GM23338 (cell line): ENCODE measurements around the gene LPAR1. TPM values are rescaled to one million over a fixed set of nuclear protein-coding genes. Genes with fewer than 3 reads are reported as not detected.

Experiments
- ATAC-seq: fragments of 200-7000 bp; cut with Tn5 transposase; 3 replicates; pipeline ENCODE4 v1.9.1; 2020
- DNase-seq: peaks from one replicate; pipeline ENCODE4 v3.0.0-alpha.2; 2015; ENCODE audit warnings: low spot score
- H2AFZ ChIP-seq: fragments of 200-600 bp; sonication (generic); 2 replicates; pipeline ENCODE4 v1.8.0; 2016; ENCODE audit warnings: antibody characterized with exemption, mild to moderate bottlenecking, moderate library complexity
- H3F3A ChIP-seq: fragments of 200-600 bp; sonication (generic); replicated peaks from 2 replicates; pipeline ENCODE4 v1.8.0; 2017; ENCODE audit warnings: antibody characterized with exemption, mixed run types, low read depth
- H3K27ac ChIP-seq: fragments of 200-600 bp; sonication (generic); 2 replicates; pipeline ENCODE4 v1.6.1; 2016; ENCODE audit warnings: low read depth
- H3K27me3 ChIP-seq: fragments of 200-600 bp; sonication (generic); 2 replicates; pipeline ENCODE4 v1.8.0; 2016; ENCODE audit warnings: mild to moderate bottlenecking, mixed run types, moderate library complexity; ENCODE audit not compliant: insufficient read depth
- H3K36me3 ChIP-seq: fragments of 200-600 bp; sonication (generic); 2 replicates; pipeline ENCODE4 v1.8.0; 2016; ENCODE audit warnings: mild to moderate bottlenecking; ENCODE audit not compliant: insufficient read depth
- H3K4me1 ChIP-seq: fragments of 200-600 bp; sonication (generic); 2 replicates; pipeline ENCODE4 v1.8.0; 2016; ENCODE audit warnings: mild to moderate bottlenecking, moderate library complexity; ENCODE audit not compliant: insufficient read depth
- H3K4me2 ChIP-seq: fragments of 200-600 bp; sonication (generic); 2 replicates; pipeline ENCODE4 v1.7.1; 2017; ENCODE audit warnings: mixed run types
- H3K4me3 ChIP-seq: fragments of 200-600 bp; sonication (generic); 2 replicates; pipeline ENCODE4 v1.6.1; 2016; ENCODE audit warnings: mixed run types
- H3K79me2 ChIP-seq: fragments of 200-600 bp; sonication (generic); replicated peaks from 2 replicates; pipeline ENCODE4 v1.8.0; 2017; ENCODE audit warnings: mild to moderate bottlenecking; ENCODE audit not compliant: insufficient read depth
- H3K9me2 ChIP-seq: fragments of 200-600 bp; sonication (generic); 2 replicates; pipeline ENCODE4 v1.8.0; 2017; ENCODE audit not compliant: insufficient read depth
- H4K20me1 ChIP-seq: fragments of 200-600 bp; sonication (generic); replicated peaks from 2 replicates; pipeline ENCODE4 v1.8.0; 2017; ENCODE audit warnings: mild to moderate bottlenecking; ENCODE audit not compliant: insufficient read depth
- H3K27ac Mint-ChIP-seq: 2 replicates; pipeline ENCODE4 v1.8.0; 2020; ENCODE audit warnings: inconsistent platforms, mild to moderate bottlenecking, moderate library complexity, mixed read lengths
- H3K27me3 Mint-ChIP-seq: 3 replicates; pipeline ENCODE4 v1.8.0; 2022; ENCODE audit warnings: low read depth, mild to moderate bottlenecking, moderate library complexity, mixed read lengths, inconsistent platforms; ENCODE audit not compliant: insufficient read depth, poor library complexity
- H3K36me3 Mint-ChIP-seq: 3 replicates; pipeline ENCODE4 v1.8.0; 2021; ENCODE audit warnings: low read depth, mild to moderate bottlenecking, inconsistent platforms, moderate library complexity, mixed read lengths
- H3K4me1 Mint-ChIP-seq: 3 replicates; pipeline ENCODE4 v1.8.0; 2020; ENCODE audit warnings: mild to moderate bottlenecking, inconsistent platforms, mixed read lengths
- H3K4me3 Mint-ChIP-seq: 3 replicates; pipeline ENCODE4 v1.8.0; 2021; ENCODE audit warnings: moderate library complexity, mild to moderate bottlenecking, inconsistent platforms, mixed read lengths
- H3K9me3 Mint-ChIP-seq: 3 replicates; pipeline ENCODE4 v1.8.0; 2020; ENCODE audit warnings: moderate library complexity, mild to moderate bottlenecking, inconsistent platforms, mixed read lengths
- CREB1 ChIP-seq: fragments of 250-450 bp; sonication (Bioruptor Pico); IDR thresholded peaks from 2 replicates; pipeline ENCODE4 v1.5.0; 2020; ENCODE audit warnings: low read depth, mild to moderate bottlenecking, moderate library complexity
- CTCF ChIP-seq, 2 experiments: fragments of 200-600 bp in 1 of 2; sonication (generic) in 1 of 2; conservative IDR thresholded peaks; 2 replicates each; pipeline versions ENCODE4 v1.5.1 to v1.6.1; 2016 to 2017; ENCODE audit warnings: antibody characterized with exemption in 2 of 2, low read depth in 2 of 2, mild to moderate bottlenecking in 2 of 2, moderate library complexity in 1 of 2
- ETS1 ChIP-seq: IDR thresholded peaks from 2 replicates; pipeline ENCODE4 v1.6.1; 2016; ENCODE audit warnings: antibody characterized with exemption
- polyA plus RNA-seq: library from polyadenylated mRNA; unstranded; fragments of >200 nt; fragmentation: Nextera tagmentation; extraction: Ambion mirVana; gene quantifications from 2 replicates; pipeline ENCODE4 v1.2.1, GENCODE V29; 2016
- total RNA-seq: library from RNA; depleted of rRNA; stranded (reverse); fragments of >200 nt; shearing (Covaris generic); gene quantifications from 2 replicates; pipeline ENCODE4 v1.2.3, GENCODE V29; 2014
- TF ChIP-seq, protein P1 (sequence below): fragments of 250-450 bp; sonication (Bioruptor Pico); IDR thresholded peaks from 2 replicates; pipeline ENCODE4 v1.5.0; 2020; ENCODE audit warnings: mild to moderate bottlenecking, moderate library complexity

Gene LPAR1
- total and polyA plus RNA-seq, 2 experiments from 2014 or later: 1.0 to 3.8 TPM

GRCh38 chr9:110911659-110912418, 126.4 kb downstream of the LPAR1 start (continued):
- TF ChIP-seq, protein P1, sequence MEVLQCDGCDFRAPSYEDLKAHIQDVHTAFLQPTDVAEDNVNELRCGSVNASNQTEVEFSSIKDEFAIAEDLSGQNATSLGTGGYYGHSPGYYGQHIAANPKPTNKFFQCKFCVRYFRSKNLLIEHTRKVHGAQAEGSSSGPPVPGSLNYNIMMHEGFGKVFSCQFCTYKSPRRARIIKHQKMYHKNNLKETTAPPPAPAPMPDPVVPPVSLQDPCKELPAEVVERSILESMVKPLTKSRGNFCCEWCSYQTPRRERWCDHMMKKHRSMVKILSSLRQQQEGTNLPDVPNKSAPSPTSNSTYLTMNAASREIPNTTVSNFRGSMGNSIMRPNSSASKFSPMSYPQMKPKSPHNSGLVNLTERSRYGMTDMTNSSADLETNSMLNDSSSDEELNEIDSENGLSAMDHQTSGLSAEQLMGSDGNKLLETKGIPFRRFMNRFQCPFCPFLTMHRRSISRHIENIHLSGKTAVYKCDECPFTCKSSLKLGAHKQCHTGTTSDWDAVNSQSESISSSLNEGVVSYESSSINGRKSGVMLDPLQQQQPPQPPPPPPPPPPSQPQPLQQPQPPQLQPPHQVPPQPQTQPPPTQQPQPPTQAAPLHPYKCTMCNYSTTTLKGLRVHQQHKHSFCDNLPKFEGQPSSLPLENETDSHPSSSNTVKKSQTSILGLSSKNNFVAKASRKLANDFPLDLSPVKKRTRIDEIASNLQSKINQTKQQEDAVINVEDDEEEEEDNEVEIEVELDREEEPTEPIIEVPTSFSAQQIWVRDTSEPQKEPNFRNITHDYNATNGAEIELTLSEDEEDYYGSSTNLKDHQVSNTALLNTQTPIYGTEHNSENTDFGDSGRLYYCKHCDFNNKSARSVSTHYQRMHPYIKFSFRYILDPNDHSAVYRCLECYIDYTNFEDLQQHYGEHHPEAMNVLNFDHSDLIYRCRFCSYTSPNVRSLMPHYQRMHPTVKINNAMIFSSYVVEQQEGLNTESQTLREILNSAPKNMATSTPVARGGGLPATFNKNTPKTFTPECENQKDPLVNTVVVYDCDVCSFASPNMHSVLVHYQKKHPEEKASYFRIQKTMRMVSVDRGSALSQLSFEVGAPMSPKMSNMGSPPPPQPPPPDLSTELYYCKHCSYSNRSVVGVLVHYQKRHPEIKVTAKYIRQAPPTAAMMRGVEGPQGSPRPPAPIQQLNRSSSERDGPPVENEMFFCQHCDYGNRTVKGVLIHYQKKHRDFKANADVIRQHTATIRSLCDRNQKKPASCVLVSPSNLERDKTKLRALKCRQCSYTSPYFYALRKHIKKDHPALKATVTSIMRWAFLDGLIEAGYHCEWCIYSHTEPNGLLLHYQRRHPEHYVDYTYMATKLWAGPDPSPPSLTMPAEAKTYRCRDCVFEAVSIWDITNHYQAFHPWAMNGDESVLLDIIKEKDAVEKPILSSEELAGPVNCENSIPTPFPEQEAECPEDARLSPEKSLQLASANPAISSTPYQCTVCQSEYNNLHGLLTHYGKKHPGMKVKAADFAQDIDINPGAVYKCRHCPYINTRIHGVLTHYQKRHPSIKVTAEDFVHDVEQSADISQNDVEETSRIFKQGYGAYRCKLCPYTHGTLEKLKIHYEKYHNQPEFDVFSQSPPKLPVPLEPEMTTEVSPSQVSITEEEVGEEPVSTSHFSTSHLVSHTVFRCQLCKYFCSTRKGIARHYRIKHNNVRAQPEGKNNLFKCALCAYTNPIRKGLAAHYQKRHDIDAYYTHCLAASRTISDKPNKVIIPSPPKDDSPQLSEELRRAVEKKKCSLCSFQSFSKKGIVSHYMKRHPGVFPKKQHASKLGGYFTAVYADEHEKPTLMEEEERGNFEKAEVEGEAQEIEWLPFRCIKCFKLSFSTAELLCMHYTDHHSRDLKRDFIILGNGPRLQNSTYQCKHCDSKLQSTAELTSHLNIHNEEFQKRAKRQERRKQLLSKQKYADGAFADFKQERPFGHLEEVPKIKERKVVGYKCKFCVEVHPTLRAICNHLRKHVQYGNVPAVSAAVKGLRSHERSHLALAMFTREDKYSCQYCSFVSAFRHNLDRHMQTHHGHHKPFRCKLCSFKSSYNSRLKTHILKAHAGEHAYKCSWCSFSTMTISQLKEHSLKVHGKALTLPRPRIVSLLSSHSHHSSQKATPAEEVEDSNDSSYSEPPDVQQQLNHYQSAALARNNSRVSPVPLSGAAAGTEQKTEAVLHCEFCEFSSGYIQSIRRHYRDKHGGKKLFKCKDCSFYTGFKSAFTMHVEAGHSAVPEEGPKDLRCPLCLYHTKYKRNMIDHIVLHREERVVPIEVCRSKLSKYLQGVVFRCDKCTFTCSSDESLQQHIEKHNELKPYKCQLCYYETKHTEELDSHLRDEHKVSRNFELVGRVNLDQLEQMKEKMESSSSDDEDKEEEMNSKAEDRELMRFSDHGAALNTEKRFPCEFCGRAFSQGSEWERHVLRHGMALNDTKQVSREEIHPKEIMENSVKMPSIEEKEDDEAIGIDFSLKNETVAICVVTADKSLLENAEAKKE (CRISPR knock-in tag): no peak
- no peak for TF ChIP-seq CREB1

- H4K20me1 ChIP-seq: no peaks in the 10 kb centered on the region
- Mint-ChIP-seq H3K36me3 (peaks cover 19% of the 10 kb centered on the region; the same call in 2 of the 3 replicates), H3K4me1 (peaks cover 3% of the 10 kb centered on the region; the same call in 1 of the 3 replicates), H3K27me3 (no peaks in the 10 kb centered on the region), H3K9me3 (peaks cover 26% of the 10 kb centered on the region), H3K27ac (no peak overlapping the region), H3K4me3 (no peak overlapping the region)
- H3K9me2 ChIP-seq: peaks cover 2% of the 10 kb centered on the region; the same call in 1 of the 2 replicates
- no peaks in the 10 kb centered on the region for H3K27me3 ChIP-seq
- H3K4me1 ChIP-seq: no peaks in the 10 kb centered on the region
- H2AFZ ChIP-seq: no peak overlapping the region
- ATAC-seq: no peak
- DNase-seq: no peak
- no peak for TF ChIP-seq ETS1
- no peak for TF ChIP-seq CTCF (conservative IDR thresholded peaks at IDR 0.05; ENCODE audit: low read depth in 2 of 2)
- no peak overlapping the region for H3K27ac ChIP-seq
- no peaks in the 10 kb centered on the region for H3K79me2 ChIP-seq
- H3K36me3 ChIP-seq: peaks cover 4% of the 10 kb centered on the region; the same call in 1 of the 2 replicates
- H3F3A ChIP-seq: no peaks in the 10 kb centered on the region
- no peak overlapping the region for H3K4me3 ChIP-seq
- H3K4me2 ChIP-seq: no peak overlapping the region
Measured at GRCh38 chr9:110908894-110909293, 129.4 kb downstream of the LPAR1 start.
